Karpas-422 (cell line): ENCODE results near the gene ASPSCR1. TPM values are rescaled to one million over a fixed set of nuclear protein-coding genes. Genes with fewer than 3 reads are reported as not detected.

Experiments
- DNase-seq: peaks from one replicate; pipeline ENCODE4 v3.0.0-alpha.2; 2015
- H2AFZ ChIP-seq: fragments of 200-600 bp; sonication (generic); 2 replicates; pipeline ENCODE4 v1.6.1; 2014; ENCODE audit warnings: antibody characterized with exemption, low read length, mixed read lengths
- H3K27ac ChIP-seq: fragments of 200-600 bp; sonication (generic); 2 replicates; pipeline ENCODE4 v1.5.1; 2014; ENCODE audit warnings: mild to moderate bottlenecking, low read length, moderate library complexity
- H3K27me3 ChIP-seq: fragments of 200-600 bp; sonication (generic); 2 replicates; pipeline ENCODE4 v1.6.1; 2014; ENCODE audit warnings: low read length, mixed read lengths
- H3K36me3 ChIP-seq: fragments of 200-600 bp; sonication (generic); 2 replicates; pipeline ENCODE4 v1.6.1; 2014; ENCODE audit warnings: low read length, mixed read lengths; ENCODE audit not compliant: insufficient read depth
- H3K4me1 ChIP-seq: fragments of 200-600 bp; sonication (generic); 2 replicates; pipeline ENCODE4 v1.6.1; 2014; ENCODE audit warnings: mild to moderate bottlenecking, low read length, mixed read lengths
- H3K4me2 ChIP-seq: fragments of 200-600 bp; sonication (generic); 2 replicates; pipeline ENCODE4 v1.6.1; 2014; ENCODE audit warnings: low read length, low read depth, mild to moderate bottlenecking; ENCODE audit not compliant: poor library complexity, severe bottlenecking
- H3K4me3 ChIP-seq: fragments of 200-600 bp; sonication (generic); 2 replicates; pipeline ENCODE4 v1.5.1; 2014; ENCODE audit warnings: mild to moderate bottlenecking, antibody characterized with exemption, low read length, mixed read lengths
- H3K79me2 ChIP-seq: fragments of 200-600 bp; sonication (generic); 2 replicates; pipeline ENCODE4 v1.6.1; 2014; ENCODE audit warnings: mild to moderate bottlenecking, low read length, mixed read lengths
- H3K9ac ChIP-seq: fragments of 200-600 bp; sonication (generic); 2 replicates; pipeline ENCODE4 v1.6.0; 2014; ENCODE audit warnings: low read length
- H3K9me2 ChIP-seq: fragments of 200-600 bp; sonication (generic), shearing (Covaris generic); replicated peaks from 2 replicates; pipeline ENCODE4 v1.6.0; 2014; ENCODE audit warnings: mild to moderate bottlenecking, low read length, moderate library complexity; ENCODE audit not compliant: insufficient read depth
- H3K9me3 ChIP-seq: fragments of 300-700, 200-600 bp; sonication (generic); 2 replicates; pipeline ENCODE4 v1.6.1; 2014; ENCODE audit warnings: low read length, mixed read lengths
- H4K20me1 ChIP-seq: fragments of 200-600 bp; sonication (generic); 2 replicates; pipeline ENCODE4 v1.6.1; 2014; ENCODE audit warnings: mild to moderate bottlenecking, antibody characterized with exemption, low read length, low read depth; ENCODE audit not compliant: insufficient read depth
- total RNA-seq: library from RNA; depleted of rRNA; stranded (reverse); fragments of >200 nt; shearing (Covaris generic); gene quantifications from 2 replicates; pipeline ENCODE4 v1.2.3, GENCODE V29; 2014; ENCODE audit warnings: low replicate concordance; rRNA removed

Gene ASPSCR1, protein sequence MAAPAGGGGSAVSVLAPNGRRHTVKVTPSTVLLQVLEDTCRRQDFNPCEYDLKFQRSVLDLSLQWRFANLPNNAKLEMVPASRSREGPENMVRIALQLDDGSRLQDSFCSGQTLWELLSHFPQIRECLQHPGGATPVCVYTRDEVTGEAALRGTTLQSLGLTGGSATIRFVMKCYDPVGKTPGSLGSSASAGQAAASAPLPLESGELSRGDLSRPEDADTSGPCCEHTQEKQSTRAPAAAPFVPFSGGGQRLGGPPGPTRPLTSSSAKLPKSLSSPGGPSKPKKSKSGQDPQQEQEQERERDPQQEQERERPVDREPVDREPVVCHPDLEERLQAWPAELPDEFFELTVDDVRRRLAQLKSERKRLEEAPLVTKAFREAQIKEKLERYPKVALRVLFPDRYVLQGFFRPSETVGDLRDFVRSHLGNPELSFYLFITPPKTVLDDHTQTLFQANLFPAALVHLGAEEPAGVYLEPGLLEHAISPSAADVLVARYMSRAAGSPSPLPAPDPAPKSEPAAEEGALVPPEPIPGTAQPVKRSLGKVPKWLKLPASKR
- 38.7 and 39.8 TPM in 2 replicates for total RNA-seq

DNA sequence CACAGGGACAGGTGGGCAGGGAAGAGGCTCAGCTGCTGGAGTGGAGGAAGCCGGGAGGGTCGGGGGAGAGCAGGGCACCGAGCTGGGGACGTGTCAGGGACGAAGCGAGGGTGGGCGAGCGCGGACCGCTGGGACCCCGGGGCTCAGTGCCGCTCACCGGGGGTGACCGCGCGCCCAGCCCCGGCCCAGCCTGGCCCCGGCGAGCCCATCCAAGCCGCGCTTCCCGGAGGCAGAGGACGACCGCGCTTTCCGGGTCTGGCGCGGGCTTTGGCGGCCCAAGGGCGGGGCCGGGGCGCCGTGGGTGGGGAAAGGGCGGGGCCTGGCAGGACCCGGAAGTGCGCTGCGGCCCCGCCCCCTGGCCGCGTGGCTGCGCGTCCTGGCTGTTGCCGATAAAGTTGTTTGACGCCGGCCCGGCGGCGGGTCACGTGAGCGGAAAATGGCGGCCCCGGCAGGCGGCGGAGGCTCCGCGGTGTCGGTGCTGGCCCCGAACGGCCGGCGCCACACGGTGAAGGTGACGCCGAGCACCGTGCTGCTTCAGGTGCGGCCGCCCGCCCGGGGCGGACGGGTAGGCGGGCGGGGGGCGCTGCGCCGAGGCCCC, at the start of gene ASPSCR1:
TSS of gene ASPSCR1 (plus strand) at position 419 of the 598 bp plus-strand sequence. CDS start at position 437, 18 bp downstream.
- H3K27ac ChIP-seq = peak within 1 kb of the TSS; percentile 75
- peaks cover 18% of the 10 kb centered on the region for H3K4me1 ChIP-seq
- H3K4me2 ChIP-seq = peak within 1 kb of the TSS; percentile 100
- peak within 1 kb of the TSS; percentile 98 for H2AFZ ChIP-seq
- peaks cover 16% of the 10 kb centered on the region for H3K79me2 ChIP-seq
- DNase-seq = peak; percentile 96
- H3K27me3 ChIP-seq = no peaks in the 10 kb centered on the region
- peak within 1 kb of the TSS; percentile 100 for H3K4me3 ChIP-seq
- no peaks in the 10 kb centered on the region for H3K36me3 ChIP-seq
- no peaks in the 10 kb centered on the region for H3K9me2 ChIP-seq
- no peaks in the 10 kb centered on the region for H4K20me1 ChIP-seq
- H3K9ac ChIP-seq = peak within 1 kb of the TSS; percentile 100
- no peaks in the 10 kb centered on the region for H3K9me3 ChIP-seq

DNA sequence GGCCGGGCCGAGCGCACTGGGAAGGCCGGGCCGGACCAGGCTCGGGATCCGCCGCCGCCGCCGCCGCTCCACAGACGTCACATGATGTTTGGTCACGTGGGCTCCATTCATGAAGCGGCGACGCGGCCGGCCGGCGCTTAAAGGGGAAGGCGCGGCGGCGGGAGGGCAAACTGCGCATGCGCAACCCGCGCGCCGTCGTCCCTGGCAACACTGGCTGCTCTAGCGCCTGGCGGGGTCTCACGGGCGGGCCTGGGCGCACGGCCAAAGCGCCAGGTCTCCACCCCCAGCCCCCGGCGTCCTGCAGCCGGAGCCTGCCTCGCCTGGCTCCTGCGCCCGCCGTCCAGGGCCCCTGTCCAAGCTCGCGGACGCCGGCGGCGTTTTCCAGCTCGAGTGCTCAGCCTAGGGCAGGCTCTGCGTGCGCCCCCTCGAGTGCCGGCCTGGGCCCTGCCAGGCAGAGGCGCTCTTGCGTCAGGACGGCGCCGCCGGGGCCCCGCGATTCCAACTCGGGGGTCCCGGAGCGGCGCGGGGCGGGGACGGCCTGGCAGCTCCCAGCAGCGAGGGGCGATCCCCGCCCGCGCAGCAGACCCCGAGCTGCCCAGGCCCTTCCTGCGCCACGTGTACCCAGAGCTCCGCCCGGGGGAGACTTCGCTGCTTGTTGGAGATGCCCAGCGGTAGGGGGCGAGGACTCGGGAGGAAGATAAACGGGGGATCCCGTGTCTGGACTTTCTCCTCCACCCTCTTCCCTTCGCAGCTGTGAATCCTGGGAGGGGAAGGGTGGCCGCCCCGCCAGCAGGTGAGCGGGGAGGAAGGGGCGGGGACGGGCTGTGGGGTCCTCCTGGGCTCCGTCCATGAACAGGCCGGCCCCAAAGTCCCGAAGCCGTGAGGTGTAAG, 49.5 kb upstream of the ASPSCR1 start, which contains the start of gene MAFG:
TSS of gene MAFG (minus strand) at position 83 of the 891 bp plus-strand sequence. CDS start 4,550 bp downstream, outside the sequence.
- Histone ChIP-seq H4K20me1 (peaks cover 17% of the 10 kb centered on the region; the same call in 1 of the 2 replicates), H3K9me3 (no peaks in the 10 kb centered on the region), H3K27ac (peak within 1 kb of the TSS; percentile 69), H2AFZ (peak within 1 kb of the TSS; percentile 72; the same call in 1 of the 2 replicates), H3K36me3 (no peaks in the 10 kb centered on the region), H3K9me2 (no peaks in the 10 kb centered on the region), H3K4me1 (peaks cover 31% of the 10 kb centered on the region), H3K4me3 (peak within 1 kb of the TSS; percentile 81), H3K79me2 (peaks cover 38% of the 10 kb centered on the region), H3K4me2 (peak within 1 kb of the TSS; percentile 96), H3K9ac (peak within 1 kb of the TSS; percentile 96), H3K27me3 (no peaks in the 10 kb centered on the region)
- DNase-seq = peak; percentile 97

DNA sequence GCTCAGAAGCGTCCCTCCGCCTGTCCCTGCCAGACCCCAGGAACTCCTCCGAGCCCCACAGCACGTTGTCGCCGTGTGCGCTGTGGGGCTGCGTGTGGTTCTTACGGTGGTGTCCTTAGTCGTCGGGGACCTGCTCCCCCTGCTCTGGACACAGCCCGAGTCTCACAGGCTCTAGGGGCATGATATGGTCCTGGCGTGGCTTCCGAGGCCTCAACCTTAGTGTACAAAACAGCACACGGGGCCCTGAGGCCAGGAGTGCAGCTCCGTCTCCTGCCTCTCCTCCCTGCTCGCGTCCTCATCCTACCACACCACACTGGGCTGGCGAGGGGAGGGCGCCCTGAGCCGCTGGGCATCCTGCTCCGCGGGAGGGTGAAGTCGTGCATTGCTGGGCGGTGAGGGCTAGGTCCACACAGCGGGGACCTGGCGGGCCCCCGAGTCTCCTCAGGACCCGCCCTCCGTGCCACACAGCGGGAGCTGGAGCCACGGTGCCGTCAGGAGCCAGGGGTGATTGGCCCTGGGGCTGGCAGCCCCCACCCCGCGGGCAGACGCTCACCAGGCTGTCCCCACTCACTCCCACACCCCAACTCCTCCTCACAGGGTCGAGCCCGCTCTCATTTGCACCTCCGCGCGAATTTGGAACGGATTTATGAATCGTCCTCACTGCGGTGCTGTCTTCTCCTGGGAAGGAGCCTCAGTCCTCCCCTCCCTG, 48.7 kb upstream of the ASPSCR1 start:
- DNase-seq = no peak
- no peaks in the 10 kb centered on the region for H3K9me2 ChIP-seq
- H3K36me3 ChIP-seq = no peaks in the 10 kb centered on the region
- H3K4me3 ChIP-seq = peak overlapping the region; percentile 59; the same call in 1 of the 2 replicates
- H2AFZ ChIP-seq = no peak overlapping the region; the same call in 1 of the 2 replicates
- H3K4me2 ChIP-seq = peak overlapping the region; percentile 51
- no peak overlapping the region for H3K27ac ChIP-seq
- H3K4me1 ChIP-seq = peaks cover 31% of the 10 kb centered on the region
- no peaks in the 10 kb centered on the region for H3K27me3 ChIP-seq
- peaks cover 35% of the 10 kb centered on the region for H3K79me2 ChIP-seq
- H4K20me1 ChIP-seq = peaks cover 17% of the 10 kb centered on the region; the same call in 1 of the 2 replicates
- H3K9ac ChIP-seq = peak overlapping the region; percentile 60
- H3K9me3 ChIP-seq = no peaks in the 10 kb centered on the region

DNA sequence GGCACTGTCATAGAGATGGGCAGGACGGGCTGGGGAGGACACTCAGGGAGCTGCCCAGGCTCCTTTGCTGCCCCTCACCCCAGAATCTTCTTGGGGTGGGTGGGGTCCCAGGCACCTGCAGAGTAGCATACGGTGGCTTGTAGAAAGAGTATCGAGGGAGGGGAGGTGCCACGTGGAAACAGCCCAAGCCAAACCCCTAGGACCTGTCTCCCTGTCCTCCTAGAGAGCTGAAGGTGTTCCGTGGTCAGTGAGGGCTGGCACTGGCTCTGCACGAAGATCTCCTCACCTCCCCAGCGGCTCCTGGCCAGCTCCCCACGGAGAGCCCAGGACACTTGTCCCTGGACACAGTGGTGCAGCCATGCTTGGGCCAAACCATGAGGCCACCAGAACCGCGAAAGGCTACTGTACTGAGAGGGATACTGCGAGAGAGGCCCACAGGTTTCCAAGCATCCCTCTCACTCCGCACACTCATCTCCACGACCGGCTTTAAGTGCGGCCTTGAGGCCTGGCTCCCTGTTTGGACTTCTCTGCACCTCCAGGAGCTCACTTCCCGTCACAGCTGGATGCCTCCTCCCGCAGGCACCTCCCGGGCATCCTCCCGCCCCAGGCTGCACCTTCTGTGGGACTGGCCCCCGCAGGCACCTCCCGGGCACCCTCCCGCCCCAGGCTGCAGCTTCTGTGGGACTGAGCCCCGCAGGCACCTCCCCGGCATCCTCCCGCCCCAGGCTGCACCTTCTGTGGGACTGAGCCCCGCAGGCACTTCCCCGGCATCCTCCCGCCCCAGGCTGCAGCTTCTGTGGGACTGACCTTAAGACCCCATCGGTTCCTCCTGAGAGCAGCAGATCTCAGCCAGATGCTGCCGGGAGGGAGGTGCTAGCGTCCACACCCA, 47.9 kb upstream of the ASPSCR1 start:
- DNase-seq = no peak
- H3K4me1 ChIP-seq = peaks cover 26% of the 10 kb centered on the region
- H3K27ac ChIP-seq = no peak overlapping the region
- H3K36me3 ChIP-seq = no peaks in the 10 kb centered on the region
- no peak overlapping the region for H3K4me3 ChIP-seq
- H3K9ac ChIP-seq = no peak overlapping the region
- H3K9me2 ChIP-seq = no peaks in the 10 kb centered on the region
- H3K27me3 ChIP-seq = no peaks in the 10 kb centered on the region
- no peak overlapping the region for H2AFZ ChIP-seq
- H3K9me3 ChIP-seq = no peaks in the 10 kb centered on the region
- H4K20me1 ChIP-seq = peaks cover 12% of the 10 kb centered on the region; the same call in 1 of the 2 replicates
- peaks cover 27% of the 10 kb centered on the region for H3K79me2 ChIP-seq
- no peak overlapping the region for H3K4me2 ChIP-seq

DNA sequence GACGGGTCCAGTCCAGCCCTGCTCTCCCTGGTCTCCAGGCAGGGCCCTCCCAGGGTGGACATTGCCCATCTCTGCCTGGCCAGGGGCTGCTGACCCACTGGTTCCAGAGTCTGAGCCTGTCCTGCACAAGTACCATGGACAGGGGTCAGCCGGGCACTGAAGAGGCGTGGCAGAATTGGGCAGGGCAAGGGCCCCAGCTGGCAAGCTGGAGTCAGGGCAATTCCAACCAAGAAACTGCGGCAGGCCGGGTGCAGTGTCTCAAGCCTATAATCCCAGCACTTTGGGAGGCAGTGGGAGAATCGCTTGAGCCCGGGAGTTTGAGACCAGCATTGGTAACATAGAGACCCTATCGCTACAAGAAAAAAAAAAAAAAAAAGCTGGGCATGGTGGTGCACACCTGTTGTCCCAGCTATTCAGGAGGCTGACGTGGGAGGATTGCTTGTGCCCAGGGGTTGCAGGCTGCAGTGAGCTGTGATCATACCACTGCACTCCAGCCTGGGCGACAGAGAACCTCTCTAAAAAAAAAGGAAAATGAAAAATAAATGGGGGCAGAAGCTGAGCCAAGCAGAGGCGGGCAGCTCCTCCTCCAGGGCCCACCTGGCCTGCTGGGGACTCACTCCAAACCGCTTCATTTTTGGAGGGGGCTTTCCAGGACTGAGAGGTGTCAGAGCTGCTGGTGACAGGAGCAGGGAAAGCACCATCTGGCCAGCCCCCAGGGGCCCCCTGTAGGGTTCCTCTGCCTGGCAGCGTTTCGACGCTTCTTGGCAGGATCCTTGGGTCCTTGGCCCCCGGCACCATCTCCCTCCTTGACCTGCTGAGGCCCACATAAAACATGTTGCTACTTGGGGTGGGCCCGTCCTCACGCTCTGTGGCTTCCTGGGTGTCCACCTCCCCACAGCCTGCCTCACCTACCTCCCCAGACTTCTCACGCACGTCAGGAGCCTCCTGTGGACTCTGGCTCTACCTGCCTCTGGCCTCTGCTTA, 47.0 kb upstream of the ASPSCR1 start:
- no peak for DNase-seq
- Histone ChIP-seq H3K9me3 (no peaks in the 10 kb centered on the region), H3K27ac (no peak overlapping the region), H3K79me2 (peaks cover 18% of the 10 kb centered on the region), H3K9ac (no peak overlapping the region), H3K4me3 (no peak overlapping the region), H2AFZ (no peak overlapping the region), H3K27me3 (no peaks in the 10 kb centered on the region), H3K4me2 (no peak overlapping the region), H3K36me3 (no peaks in the 10 kb centered on the region), H3K9me2 (no peaks in the 10 kb centered on the region), H4K20me1 (peaks cover 6% of the 10 kb centered on the region; the same call in 1 of the 2 replicates), H3K4me1 (peaks cover 18% of the 10 kb centered on the region)

DNA sequence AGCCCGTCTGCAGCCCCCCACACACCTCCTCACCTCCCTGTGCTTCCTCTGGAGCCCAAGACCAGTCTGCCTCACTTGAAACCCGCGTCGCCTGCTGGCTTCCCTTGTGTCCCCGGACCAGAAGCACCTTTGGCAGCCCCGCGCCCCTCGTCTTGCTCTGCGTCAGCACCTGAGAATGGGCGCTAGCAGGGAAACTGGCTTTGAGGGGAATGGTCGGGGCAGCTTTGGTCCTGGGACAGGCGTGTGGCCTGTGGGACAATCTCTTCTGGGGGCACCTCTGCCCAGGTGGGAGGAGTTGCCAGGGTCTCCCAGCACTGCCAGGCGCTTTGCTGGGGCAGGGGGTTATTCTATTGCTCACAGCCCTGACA, 46.3 kb upstream of the ASPSCR1 start:
- H3K27me3 ChIP-seq = no peaks in the 10 kb centered on the region
- no peak overlapping the region for H3K4me3 ChIP-seq
- H3K9ac ChIP-seq = no peak overlapping the region
- no peak overlapping the region for H3K4me2 ChIP-seq
- H4K20me1 ChIP-seq = peaks cover 2% of the 10 kb centered on the region; the same call in 1 of the 2 replicates
- no peaks in the 10 kb centered on the region for H3K9me3 ChIP-seq
- H3K79me2 ChIP-seq = peaks cover 10% of the 10 kb centered on the region
- H2AFZ ChIP-seq = no peak overlapping the region
- no peaks in the 10 kb centered on the region for H3K9me2 ChIP-seq
- no peaks in the 10 kb centered on the region for H3K36me3 ChIP-seq
- H3K27ac ChIP-seq = no peak overlapping the region
- peaks cover 11% of the 10 kb centered on the region for H3K4me1 ChIP-seq
- no peak for DNase-seq
